HEK293 (cell line): Measurements from ENCODE around the gene PHLPP2.

Experiments used
- CTCF ChIP-seq: fragments of 450-650 bp; formaldehyde crosslinking; IDR thresholded peaks from 2 replicates; pipeline ENCODE4 v1.5.1; 2016; ENCODE audit warnings: missing biosample characterization, missing genetic modification characterization
- GLI2 ChIP-seq: fragments of 450-650 bp; formaldehyde crosslinking; IDR thresholded peaks from 2 replicates; pipeline ENCODE4; 2017; ENCODE audit warnings: missing biosample characterization, missing genetic modification characterization, low read depth, borderline replicate concordance
- MEIS1 ChIP-seq: sonication (generic); formaldehyde crosslinking; IDR thresholded peaks from 2 replicates; pipeline ENCODE4 v1.8.1; 2022; ENCODE audit warnings: missing genetic modification reagents, mild to moderate bottlenecking, borderline replicate concordance
- MZF1 ChIP-seq: fragments of 450-650 bp; formaldehyde crosslinking; IDR thresholded peaks from 2 replicates; pipeline ENCODE4 v1.5.1; 2017; ENCODE audit warnings: missing biosample characterization, missing genetic modification characterization, borderline replicate concordance
- PBX3 ChIP-seq: sonication (generic); formaldehyde crosslinking; IDR thresholded peaks from 2 replicates; pipeline ENCODE4 v1.8.1; 2022; ENCODE audit warnings: mild to moderate bottlenecking, moderate library complexity, missing genetic modification reagents
- REST ChIP-seq: fragments of 450-650 bp; formaldehyde crosslinking; IDR thresholded peaks from 2 replicates; pipeline ENCODE4 v1.5.1; 2016; ENCODE audit warnings: missing biosample characterization, missing genetic modification characterization
- ZFP37 ChIP-seq: fragments of 450-650 bp; formaldehyde crosslinking; IDR thresholded peaks from 2 replicates; pipeline ENCODE4 v1.5.1; 2016; ENCODE audit warnings: missing biosample characterization, missing genetic modification characterization
- ZNF571 ChIP-seq: fragments of 450-650 bp; formaldehyde crosslinking; IDR thresholded peaks from 2 replicates; pipeline ENCODE4 v1.5.0; 2017; ENCODE audit warnings: missing biosample characterization, missing genetic modification characterization
- ZNF621 ChIP-seq: fragments of 450-650 bp; formaldehyde crosslinking; IDR thresholded peaks from 2 replicates; pipeline ENCODE4 v1.5.1; 2017; ENCODE audit warnings: missing biosample characterization, missing genetic modification characterization

- TF ChIP-seq ZNF571 (tag by site-specific recombination) = no peak
- no peak for TF ChIP-seq PBX3 (CRISPR knock-in tag)
- TF ChIP-seq CTCF = no peak
- TF ChIP-seq MEIS1 (CRISPR knock-in tag) = no peak
- TF ChIP-seq ZFP37 (tag by site-specific recombination) = no peak
- no peak for TF ChIP-seq REST
- no peak for TF ChIP-seq ZNF621
- no peak for TF ChIP-seq GLI2 (tag by site-specific recombination)
- TF ChIP-seq MZF1 = no peak
Observed at GRCh38 chr16:71628810-71629209, 95.7 kb downstream of the PHLPP2 start.
